Measurements from ENCODE around the gene MUC3A.
"Not testable (repeated sequence)": the region's sequence is repeated elsewhere in the genome, so short reads cannot be mapped to it uniquely, and the experiment has no call there.

Gene MUC3A

GRCh38 chr7:100949227-100949932, at the start of gene MUC3A:
MUC3A (plus strand) TSS chr7:100949534; CDS start chr7:100949625, 91 bp downstream.
- H3K4me3 ChIP-seq (ENCODE audit: low read depth, low read length), result no peak within 1 kb of the TSS
- no peak for DNase-seq (ENCODE audit: low read depth)

DNA sequence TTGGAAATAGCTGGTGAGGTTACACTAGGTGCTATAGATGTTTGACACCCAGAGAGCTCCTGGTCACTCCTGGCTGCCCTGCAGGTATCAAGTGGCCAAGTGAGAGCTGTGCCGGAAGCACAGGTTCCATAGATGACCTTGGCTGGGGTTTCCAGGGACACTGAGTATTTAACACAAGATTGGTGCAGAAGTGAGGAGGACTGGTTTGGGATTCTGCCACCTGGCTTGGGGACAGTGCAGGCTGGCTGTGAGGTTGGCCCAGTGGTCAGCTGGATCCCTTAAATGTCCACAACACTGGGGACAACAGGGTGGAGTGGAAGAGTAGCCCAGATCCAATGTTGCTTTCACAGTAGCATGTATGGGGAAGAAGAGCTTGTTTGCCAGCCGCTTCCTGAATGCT, 48.4 kb upstream of the MUC3A start:
- DNase-seq (ENCODE audit: low read depth), result no peak
- H3K4me3 ChIP-seq (ENCODE audit: low read depth, low read length), result no peak overlapping the region

- DNase-seq (ENCODE audit: low read depth), result no peak
- no peak overlapping the region for H3K4me3 ChIP-seq (ENCODE audit: low read depth, low read length)
Measured at GRCh38 chr7:100901921-100902332, 47.4 kb upstream of the MUC3A start.

DNA sequence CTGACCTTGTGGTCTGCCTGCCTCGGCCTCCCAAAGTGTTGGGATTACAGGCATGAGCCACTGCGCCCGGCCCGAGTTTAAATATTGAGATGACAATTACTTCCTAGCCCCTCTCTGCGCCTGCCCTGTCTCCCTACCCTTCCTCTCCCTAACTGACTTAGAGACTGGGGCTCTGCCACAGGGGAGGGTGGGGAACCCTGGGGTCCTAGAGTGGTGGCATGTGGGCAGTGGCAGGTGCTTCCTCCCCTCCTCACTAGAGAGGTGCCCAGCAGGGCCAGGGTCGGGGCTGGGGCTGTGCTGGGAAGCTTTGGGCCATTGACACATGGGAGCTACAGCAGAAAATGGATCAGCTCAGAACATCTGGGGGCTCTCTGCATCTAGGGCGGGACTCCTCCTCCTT, 46.7 kb upstream of the MUC3A start:
- H3K4me3 ChIP-seq (ENCODE audit: low read depth, low read length), result no peak overlapping the region
- DNase-seq (ENCODE audit: low read depth), result no peak

DNA sequence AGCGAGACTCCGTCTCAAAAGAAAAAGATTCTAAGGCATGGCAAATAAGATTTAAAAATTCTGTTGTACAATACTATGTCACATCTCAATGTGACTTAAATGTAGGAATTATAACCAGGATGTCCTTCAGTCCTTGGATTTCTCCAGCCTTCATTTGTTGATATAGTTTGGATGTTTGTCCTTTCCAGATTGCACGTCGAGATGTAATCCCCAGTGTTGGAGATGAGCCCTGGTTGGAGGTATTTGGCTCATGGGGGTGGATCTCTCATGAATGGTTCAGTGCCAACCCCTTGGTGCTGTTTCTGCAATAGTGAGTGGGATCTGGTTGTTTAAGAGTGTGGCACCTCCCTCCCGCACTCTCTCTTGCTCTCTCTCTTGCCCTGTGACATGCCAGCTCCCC, 40.8 kb upstream of the MUC3A start:
- no peak for DNase-seq (ENCODE audit: low read depth)
- H3K4me3 ChIP-seq (ENCODE audit: low read depth, low read length), result no peak overlapping the region

DNA sequence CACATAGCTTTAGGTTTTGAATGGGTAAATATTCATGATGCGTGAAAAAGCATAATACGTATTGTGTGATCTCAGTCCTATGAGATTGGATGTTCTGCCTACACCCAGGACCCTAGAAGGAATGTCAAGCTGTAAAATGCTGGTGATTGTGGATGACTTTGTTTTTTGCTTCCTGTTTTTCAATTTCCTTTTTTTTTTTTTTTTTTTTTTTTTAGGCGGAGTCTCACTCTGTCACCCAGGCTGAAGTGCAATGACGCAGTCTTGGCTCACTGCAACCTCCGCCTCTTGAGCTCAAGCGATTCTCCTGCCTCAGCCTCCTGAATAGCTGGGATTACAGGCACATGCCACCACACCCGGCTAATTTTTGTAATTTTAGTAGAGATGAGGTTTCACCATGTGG, 38.9 kb upstream of the MUC3A start:
- not testable (repeated sequence) for DNase-seq (ENCODE audit: low read depth); H3K4me3 ChIP-seq (ENCODE audit: low read depth, low read length)

GRCh38 chr7:100911484-100911883, 37.9 kb upstream of the MUC3A start:
- DNase-seq (ENCODE audit: low read depth), result no peak
- H3K4me3 ChIP-seq (ENCODE audit: low read depth, low read length), result no peak overlapping the region

- DNase-seq (ENCODE audit: low read depth), result no peak
- H3K4me3 ChIP-seq (ENCODE audit: low read depth, low read length), result no peak overlapping the region
Measured at GRCh38 chr7:100914208-100914878, 35.0 kb upstream of the MUC3A start.

- H3K4me3 ChIP-seq (ENCODE audit: low read depth, low read length), result no peak overlapping the region
- no peak for DNase-seq (ENCODE audit: low read depth)
Measured at GRCh38 chr7:100914879-100915447, 34.4 kb upstream of the MUC3A start.

GRCh38 chr7:100919335-100919734, 30.0 kb upstream of the MUC3A start:
- not testable (repeated sequence) for DNase-seq (ENCODE audit: low read depth)

DNA sequence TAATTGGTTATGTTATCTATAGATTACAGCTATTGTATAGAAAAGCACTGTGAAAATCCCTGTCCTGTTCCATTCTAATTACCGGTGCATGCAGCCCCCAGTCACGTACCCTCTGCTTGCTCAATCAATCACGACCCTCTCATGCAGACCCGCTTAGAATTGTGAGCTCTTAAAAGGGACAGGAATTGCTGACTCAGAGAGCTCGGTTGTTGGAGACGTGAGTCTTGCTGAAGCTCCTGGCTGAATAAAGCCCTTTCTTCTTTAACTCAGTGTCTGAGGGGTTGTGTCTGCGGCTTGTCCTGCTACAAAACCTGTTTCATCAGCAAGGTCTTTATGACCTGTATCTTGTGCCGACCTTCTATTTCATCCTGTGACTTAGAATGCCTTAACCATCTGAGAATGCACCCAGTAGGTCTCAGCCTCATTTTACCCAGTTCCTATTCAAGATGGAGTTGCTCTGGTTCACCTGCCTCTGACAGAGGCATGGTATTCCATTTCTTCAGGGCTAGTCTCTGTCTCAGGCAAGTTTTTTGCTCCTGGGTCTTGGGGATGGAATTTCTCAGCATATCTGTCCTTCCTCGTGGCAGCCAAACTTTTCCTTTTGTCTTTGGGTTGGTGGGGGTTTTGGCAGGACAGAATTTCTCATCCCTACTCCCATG, 29.4 kb upstream of the MUC3A start:
- not testable (repeated sequence) for H3K4me3 ChIP-seq (ENCODE audit: low read depth, low read length); DNase-seq (ENCODE audit: low read depth)

More at GRCh38 chr7:100919335-100919734, 30.0 kb upstream of the MUC3A start:
- H3K4me3 ChIP-seq (ENCODE audit: low read depth, low read length), result not testable (repeated sequence)

GRCh38 chr7:100921039-100921438, 28.3 kb upstream of the MUC3A start:
- H3K4me3 ChIP-seq (ENCODE audit: low read depth, low read length), result no peak overlapping the region
- no peak for DNase-seq (ENCODE audit: low read depth)

DNA sequence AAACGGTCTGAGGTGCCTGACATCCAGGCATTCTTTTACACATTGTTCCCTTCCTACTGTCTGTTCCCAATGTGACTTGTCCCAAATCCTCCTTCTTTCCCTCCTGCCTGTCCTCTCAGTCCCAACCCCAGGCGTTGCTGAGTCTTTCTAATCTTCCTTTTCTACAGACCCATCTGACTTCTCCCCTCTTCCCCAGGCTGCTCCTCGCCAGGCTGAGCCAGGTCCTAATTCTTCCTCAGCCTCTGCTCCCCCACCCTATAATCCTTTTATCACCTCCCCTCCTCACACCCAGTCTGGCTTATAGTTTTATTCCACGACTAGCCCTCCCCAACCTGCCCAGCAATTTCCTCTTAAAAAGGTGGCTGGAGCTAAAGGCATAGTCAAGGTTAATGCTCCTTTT, 25.7 kb upstream of the MUC3A start:
- H3K4me3 ChIP-seq (ENCODE audit: low read depth, low read length); DNase-seq (ENCODE audit: low read depth): not testable (repeated sequence)

- H3K4me3 ChIP-seq (ENCODE audit: low read depth, low read length), result no peak overlapping the region
- DNase-seq (ENCODE audit: low read depth), result no peak
Measured at GRCh38 chr7:100929808-100930174, 19.5 kb upstream of the MUC3A start.

- no peak for DNase-seq (ENCODE audit: low read depth)
- no peak overlapping the region for H3K4me3 ChIP-seq (ENCODE audit: low read depth, low read length)
Measured at GRCh38 chr7:100933734-100934133, 15.6 kb upstream of the MUC3A start.

- not testable (repeated sequence) for DNase-seq (ENCODE audit: low read depth); H3K4me3 ChIP-seq (ENCODE audit: low read depth, low read length)
Measured at GRCh38 chr7:100935381-100935780, 14.0 kb upstream of the MUC3A start.

DNA sequence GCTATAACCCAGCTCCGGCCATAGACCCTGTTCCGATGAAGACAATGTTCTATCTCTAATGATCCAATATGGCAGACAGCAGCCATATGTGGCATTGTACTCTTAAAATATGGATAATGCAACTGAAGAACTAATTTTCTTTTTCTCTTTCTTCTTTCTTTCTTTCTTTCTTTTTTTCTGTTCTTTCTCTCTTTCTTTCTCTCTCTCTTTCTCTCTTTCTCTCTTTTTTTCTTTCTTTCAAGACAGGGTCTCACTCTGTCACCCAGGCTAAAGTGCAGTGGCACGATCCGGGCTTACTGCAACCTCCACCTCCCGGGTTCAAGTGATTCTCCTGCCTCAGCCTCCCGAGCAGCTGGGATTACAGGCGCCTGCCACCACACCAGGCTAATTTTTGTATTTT, 13.2 kb upstream of the MUC3A start:
- H3K4me3 ChIP-seq (ENCODE audit: low read depth, low read length); DNase-seq (ENCODE audit: low read depth): not testable (repeated sequence)

DNA sequence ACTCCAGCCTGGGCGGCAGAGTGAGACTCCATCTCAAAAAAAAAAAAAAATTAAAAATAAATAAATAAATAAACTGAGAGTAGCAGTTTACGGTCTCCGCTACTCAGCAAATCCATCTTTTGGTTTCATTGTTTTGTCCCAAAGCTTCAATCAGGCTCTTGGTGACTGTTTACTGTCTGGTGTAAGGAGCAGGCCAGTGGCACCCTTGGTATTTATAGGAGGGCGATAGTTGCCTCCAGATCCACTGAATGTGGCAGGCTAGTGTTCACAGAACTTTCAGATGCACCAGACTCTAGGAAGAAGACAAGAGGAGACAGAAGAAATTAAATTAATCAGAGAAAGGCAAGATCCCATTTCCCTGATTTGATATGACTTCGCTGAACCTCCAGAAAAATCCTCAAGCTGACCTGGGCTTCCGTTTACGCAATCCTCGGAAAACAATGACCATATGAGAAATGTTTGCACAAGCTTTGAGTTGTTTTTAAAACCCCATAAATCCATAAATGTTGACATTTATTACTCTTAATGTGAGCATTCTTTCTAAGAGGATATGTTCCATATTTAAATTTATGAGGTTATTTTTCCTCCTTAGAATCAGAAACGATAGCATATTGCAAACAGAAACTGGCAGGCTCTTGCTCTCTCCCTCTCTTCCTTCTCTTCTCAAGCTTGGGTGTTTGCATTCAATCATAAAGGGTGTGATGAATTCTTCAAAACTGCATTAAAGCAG, 7.1 kb upstream of the MUC3A start:
- no peak overlapping the region for H3K4me3 ChIP-seq (ENCODE audit: low read depth, low read length)
- DNase-seq (ENCODE audit: low read depth), result no peak

DNA sequence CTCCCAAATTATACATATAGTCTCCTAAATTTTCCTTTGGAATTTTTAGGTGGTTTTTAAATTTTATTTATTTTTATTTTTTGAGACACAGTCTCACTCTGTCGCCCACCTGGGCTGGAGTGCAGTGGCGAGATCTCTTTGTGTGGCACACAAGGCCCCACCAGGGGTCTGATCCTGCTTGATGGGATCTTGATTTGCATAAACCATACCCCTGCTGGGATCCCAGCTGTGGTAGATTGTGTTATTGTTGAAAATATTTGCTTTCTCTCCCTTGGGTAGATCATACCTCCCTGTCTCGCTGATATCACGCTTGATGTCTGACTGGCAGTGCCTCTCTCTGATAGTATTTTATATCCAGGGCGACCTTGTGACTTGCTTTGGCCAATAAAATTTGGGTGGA, 5.6 kb upstream of the MUC3A start:
- H3K4me3 ChIP-seq (ENCODE audit: low read depth, low read length), result no peak overlapping the region
- DNase-seq (ENCODE audit: low read depth), result no peak

GRCh38 chr7:100944138-100944537, 5.2 kb upstream of the MUC3A start:
- no peak for DNase-seq (ENCODE audit: low read depth)
- H3K4me3 ChIP-seq (ENCODE audit: low read depth, low read length), result no peak overlapping the region
